SK-MEL-5 (cell line): Measurements from ENCODE around the gene PNPLA3. TPM values are rescaled to one million over a fixed set of nuclear protein-coding genes. Genes with fewer than 3 reads are reported as not detected.

Experiments used
- DNase-seq: peaks from one replicate; pipeline ENCODE4 v3.0.0-alpha.2; 2016; ENCODE audit warnings: low read depth, low spot score
- in situ Hi-C: cut with HindIII; loops from 2 replicates; pipeline ENCODE4 v1.10.0; 2016; ENCODE audit warnings: low sequenced_read_pairs, high pct_unique_total_duplicates, low pct_unique_long_range_greater_than_20kb
- polyA plus RNA-seq, 2 experiments: library from polyadenylated mRNA; depleted of rRNA; stranded (reverse); fragments of >200 nt; gene quantifications; 2 replicates each; pipeline ENCODE4 v1.2.3, GENCODE V29; 2015
- total RNA-seq: library from RNA; depleted of rRNA; stranded (reverse); fragments of >200 nt; shearing (Covaris generic); gene quantifications from 2 replicates; pipeline ENCODE4 v1.2.3, GENCODE V29; 2014; rRNA removed

The PNPLA3 gene
- 11.1 and 12.5 TPM in 2 replicates for total RNA-seq
- 12.0 and 20.3 TPM in 2 replicates for polyA plus RNA-seq (2015; cell fraction: cytosol; rRNA removed)
- polyA plus RNA-seq (2015; cell fraction: nucleus; rRNA removed): 62.4 and 98.6 TPM in 2 replicates

GRCh38 chr22:43923631-43924464 lies at the start of gene PNPLA3:
TSS of gene PNPLA3 (plus strand) at chr22:43923805. CDS start at chr22:43923912, 107 bp downstream.
- in situ Hi-C loops: no loop called here
- DNase-seq: peak; percentile 91

GRCh38 chr22:43876866-43877509 lies 46.6 kb upstream of the PNPLA3 start:
- no peak for DNase-seq
- in situ Hi-C loops: no loop called here

GRCh38 chr22:43878079-43878795 lies 45.4 kb upstream of the PNPLA3 start:
- in situ Hi-C loops: no loop called here

GRCh38 chr22:43878831-43879550 lies 44.6 kb upstream of the PNPLA3 start:
- no peak for DNase-seq
- in situ Hi-C loops: no loop called here

More at GRCh38 chr22:43878079-43878795, 45.4 kb upstream of the PNPLA3 start:
- DNase-seq: no peak

GRCh38 chr22:43879901-43880540 lies 43.6 kb upstream of the PNPLA3 start:
- DNase-seq: no peak
- in situ Hi-C loops: no loop called here

GRCh38 chr22:43880541-43880991 lies 43.0 kb upstream of the PNPLA3 start:
- in situ Hi-C loops: no loop called here
- no peak for DNase-seq

- no peak for DNase-seq
- in situ Hi-C loops: no loop called here
These were observed 42.2 kb upstream of the PNPLA3 start for GRCh38 chr22:43881091-43882061.

- no peak for DNase-seq
These were observed 41.4 kb upstream of the PNPLA3 start for GRCh38 chr22:43882122-43882767.

GRCh38 chr22:43883012-43883661 lies 40.5 kb upstream of the PNPLA3 start:
- DNase-seq: peak; percentile 89
- in situ Hi-C loops: no loop called here

More at GRCh38 chr22:43882122-43882767, 41.4 kb upstream of the PNPLA3 start:
- in situ Hi-C loops: no loop called here

- DNase-seq: no peak
- in situ Hi-C loops: no loop called here
These were observed 39.7 kb upstream of the PNPLA3 start for GRCh38 chr22:43883719-43884415.

GRCh38 chr22:43884600-43885318 lies 38.8 kb upstream of the PNPLA3 start:
- in situ Hi-C loops: no loop called here
- DNase-seq: peak; percentile 75

GRCh38 chr22:43885319-43885671 lies 38.3 kb upstream of the PNPLA3 start:
- no peak for DNase-seq
- in situ Hi-C loops: no loop called here

GRCh38 chr22:43885786-43886185 lies 37.8 kb upstream of the PNPLA3 start:
- in situ Hi-C loops: no loop called here
- DNase-seq: no peak

- in situ Hi-C loops: no loop called here
- no peak for DNase-seq
These were observed 37.4 kb upstream of the PNPLA3 start for GRCh38 chr22:43886231-43886630.
